Measurements from ENCODE around the gene SLC30A7.
"Not testable (repeated sequence)": the region's sequence is repeated elsewhere in the genome, so short reads cannot be mapped to it uniquely, and the experiment has no call there.

Gene SLC30A7

DNA sequence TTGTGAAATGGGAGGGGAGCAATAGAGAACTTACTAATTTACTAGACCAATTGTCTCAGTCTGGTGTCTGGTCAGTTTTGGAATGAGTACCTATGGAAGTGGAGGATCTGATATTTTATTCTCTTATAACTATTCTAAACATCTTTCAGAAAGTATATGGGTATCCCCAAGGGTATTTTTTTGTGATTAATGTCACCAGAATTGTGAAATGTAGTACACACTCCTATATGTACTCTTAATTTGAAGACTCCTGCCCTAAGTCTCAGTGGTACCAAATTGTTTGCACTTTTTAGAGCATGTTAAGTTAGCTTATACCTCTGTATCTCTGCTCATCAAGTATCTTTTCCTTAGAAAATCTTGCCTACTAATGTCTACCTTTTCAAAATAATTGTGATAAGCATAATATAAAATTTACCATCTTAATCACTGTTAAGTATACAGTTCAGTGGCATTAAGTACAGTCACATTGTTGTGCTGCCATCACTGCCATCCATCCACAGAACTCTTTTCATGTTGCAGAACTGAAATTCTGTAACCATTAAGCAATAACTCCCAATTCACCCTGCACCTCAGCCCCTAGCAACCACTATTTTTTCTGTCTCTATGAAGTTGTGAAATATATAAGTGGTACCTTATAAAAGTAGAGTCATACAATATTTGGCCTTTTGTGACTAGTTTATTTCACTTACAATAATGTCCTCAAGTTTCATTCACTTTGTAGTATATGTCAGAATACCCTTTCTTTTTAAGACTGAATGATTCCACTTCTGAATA is 40.5 kb downstream of the SLC30A7 start:
- no peak for DNase-seq (ENCODE audit: low read depth)

DNA sequence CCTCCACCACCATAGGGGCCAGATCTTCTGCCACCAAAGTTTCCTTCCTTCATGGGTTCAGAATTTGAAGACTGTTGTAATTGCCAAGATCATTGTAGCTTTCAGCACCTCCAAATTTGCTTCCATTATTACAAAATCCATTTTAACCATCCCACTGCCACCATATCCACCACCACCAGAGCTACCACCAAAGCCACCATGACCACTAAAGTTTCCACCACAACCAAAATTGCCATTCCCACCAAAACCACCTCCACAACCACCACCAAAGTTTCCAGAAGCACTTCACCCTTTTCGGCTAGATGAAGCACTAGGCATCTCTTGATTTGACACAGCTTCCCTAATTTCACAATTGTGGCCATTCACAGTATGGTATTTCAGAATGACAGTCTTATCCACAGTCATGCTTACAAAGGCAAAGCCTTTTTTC is 45.2 kb downstream of the SLC30A7 start:
- no peak for DNase-seq (ENCODE audit: low read depth)

DNA sequence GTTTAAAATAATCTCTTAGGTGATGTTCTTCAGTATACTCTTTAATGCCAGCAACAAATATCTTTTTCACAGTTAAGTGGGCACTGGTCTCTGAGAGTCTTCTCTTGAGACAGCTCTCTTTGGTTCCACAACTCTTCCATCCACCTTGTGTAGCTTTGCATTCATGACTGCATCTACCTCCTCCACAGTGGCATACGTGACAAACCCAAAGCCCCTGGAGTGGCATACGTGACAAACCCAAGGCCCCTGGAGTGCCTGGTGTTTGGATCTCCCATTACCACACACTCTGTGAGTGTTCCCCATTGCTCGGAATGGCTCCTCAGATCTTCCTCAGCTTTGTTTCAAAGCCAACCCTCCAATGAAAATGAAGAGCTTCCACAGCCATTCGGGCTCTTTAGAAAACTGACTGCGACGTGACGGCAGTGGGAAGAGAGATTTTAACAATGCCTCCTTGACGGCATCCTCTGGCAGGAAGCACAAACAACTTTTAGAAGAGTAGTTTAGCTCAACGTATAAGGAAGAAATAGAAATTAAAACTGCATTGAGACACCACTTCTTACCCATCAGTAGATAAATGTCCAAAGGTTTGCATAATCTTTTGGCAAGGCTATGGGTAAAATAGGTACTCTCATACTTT is 45.8 kb downstream of the SLC30A7 start:
- no peak for DNase-seq (ENCODE audit: low read depth)

DNA sequence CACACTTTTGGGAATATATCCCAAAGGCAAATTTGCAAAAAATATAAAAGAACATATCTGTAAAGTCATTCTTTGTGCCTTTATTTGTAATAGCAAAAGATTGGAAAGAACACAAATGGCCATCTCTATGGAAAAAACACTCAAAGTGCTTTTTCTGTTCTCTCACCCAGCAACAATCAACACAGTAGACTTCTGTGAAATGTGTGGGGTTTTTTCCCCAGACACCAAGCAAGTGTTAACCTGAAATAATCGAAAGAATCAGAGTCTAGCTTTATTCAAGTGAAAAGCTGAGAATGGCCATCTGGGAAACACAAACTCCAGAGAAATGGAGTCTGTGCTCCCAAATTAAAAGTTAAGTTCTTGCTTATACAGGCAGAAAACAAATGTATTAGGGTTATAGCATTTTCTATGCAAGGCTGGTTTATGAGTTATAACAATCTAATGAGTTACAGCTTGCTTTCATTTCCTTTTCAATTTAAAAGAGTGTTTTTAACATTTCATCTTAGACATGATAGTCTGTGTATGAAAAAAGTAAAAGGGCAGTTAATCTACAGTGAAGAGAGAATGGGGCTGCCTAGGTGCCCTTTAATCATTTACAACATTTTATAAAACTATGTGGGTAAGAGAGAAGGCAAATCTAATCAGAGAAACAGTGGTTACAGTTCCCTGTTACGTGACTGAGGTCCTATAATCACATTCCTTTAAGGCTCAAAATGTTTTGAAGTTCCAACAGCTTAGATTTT is 46.6 kb downstream of the SLC30A7 start:
- DNase-seq (ENCODE audit: low read depth): no peak

DNA sequence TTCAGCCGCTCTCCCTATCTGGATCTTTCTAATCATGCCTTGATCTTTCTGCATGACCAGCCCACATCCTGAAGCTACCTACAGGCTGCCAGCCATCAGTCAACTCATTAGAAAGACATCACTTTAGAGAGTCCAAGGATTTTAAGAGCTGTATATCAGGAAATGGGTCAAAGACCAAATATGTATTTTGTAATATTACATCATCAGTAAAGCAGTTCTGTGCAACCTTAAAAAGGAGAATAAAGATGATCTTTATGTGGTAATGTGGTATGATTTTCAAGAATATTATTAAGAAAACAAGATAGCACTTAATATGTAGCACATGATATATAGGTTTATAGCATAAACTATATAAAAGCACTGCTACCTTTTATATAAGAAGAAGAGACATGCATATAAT is 47.6 kb downstream of the SLC30A7 start:
- no peak for DNase-seq (ENCODE audit: low read depth)

DNA sequence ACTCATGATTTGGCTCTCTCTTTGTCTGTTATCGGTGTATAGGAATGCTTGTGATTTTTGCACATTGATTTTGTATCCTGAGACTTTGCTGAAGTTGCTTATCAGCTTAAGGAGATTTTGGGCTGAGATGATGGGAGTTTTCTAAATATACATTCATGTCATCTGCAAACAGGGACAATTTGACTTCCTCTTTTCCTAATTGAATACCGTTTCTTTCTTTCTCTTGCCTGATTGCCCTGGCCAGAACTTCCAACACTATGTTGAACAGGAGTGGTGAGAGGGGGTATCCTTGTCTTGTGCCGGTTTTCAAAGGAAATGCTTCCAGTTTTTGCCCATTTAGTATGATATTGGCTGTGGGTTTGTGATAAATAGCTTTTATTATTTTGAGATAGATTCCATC is 50.2 kb downstream of the SLC30A7 start:
- DNase-seq (ENCODE audit: low read depth): not testable (repeated sequence)

DNA sequence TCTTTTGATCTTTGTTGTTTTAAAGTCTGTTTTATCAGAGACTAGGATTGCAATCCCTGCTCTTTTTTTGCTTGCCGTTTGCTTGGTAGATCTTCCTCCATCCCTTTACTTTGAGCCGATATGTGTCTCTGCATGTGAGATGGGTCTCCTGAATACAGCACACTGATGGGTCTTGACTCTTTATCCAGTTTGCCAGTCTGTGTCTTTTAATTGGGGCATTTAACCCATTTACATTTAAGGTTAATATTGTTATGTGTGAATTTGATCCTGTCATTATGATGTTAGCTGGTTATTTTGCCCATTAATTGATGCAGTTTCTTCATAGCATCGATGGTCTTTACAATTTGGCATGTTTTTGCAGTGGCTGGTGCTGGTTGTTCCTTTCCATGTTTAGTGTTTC is 51.9 kb downstream of the SLC30A7 start:
- DNase-seq (ENCODE audit: low read depth): not testable (repeated sequence)

DNA sequence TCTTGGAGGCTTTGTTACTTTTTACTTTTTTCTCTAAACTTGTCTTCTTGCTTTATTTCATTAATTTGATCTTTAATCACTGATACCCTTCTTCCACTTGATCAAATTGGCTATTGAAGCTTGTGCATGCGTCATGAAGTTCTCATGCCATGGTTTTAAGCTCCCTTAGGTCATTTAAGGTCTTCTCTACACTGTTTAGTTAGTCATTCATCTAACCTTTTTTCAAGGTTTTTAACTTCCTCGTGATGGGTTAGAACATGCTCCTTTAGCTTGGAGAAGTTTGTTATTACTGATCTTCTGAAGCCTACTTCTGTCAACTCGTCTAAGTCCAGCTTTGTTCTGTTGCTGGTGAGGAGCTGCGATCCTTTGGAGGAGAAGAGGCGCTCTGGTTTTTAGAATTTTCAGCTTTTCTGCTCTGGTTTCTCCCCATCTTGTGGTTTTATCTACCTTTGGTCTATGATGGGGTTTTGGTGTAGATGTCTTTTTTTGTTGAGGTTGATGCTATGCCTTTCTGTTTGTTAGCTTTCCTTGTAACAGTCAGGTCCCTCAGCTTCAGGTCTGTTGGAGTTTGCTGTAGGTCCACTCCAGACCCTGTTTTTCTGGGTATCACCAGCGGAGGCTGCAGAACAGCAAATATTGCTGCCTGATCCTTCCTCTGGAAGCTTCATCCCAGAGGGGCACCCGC is 53.0 kb downstream of the SLC30A7 start:
- DNase-seq (ENCODE audit: low read depth): not testable (repeated sequence)

DNA sequence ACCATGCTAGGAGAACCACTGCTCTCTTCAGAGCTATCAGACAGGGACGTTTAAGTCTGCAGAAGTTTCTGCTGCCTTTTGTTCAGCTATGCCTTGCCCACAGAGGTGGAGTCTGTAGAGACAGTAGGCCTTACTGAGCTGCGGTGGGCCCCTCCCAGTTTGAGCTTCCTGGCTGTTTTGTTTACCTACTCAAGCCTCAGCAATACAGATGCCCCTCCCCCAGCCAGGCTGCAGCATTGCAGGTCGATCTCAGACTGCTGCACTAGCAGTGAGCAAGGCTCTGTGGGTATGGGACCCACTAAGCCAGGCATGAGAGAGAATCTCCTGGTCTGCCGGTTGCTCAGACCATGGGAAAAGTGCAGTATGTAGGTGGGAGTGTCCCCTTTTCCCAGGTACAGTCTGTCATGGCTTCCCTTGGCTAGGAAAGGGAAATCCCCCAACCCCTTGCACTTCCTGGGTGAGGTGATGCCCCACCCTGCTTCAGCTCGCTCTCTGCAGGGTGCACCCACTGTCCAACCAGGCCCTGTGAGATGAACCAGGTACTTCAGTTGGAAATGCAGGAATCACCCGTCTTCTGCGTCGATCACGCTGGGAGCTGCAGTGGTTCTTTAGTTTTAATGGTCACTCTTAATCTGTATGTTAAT is 53.7 kb downstream of the SLC30A7 start:
- peak; percentile 44 for DNase-seq (ENCODE audit: low read depth)

DNA sequence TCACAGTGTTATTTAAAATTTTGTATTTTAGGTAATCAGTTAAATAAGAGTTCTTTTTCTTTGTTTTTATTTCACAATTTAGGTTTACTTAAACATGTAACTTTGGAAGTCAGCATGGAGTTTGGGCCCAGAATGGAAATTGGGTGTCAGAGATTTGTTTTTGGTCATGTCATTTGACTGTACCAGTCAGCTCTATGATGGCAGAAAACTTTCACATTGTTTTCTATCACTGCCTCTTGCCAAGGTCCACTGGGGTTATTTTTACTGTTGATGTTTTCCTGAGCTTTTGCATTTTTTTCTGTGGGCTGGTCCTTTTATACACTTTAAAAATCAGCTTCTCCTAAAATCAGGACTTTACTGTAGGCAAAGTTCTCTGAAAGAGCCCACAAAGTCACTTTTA is 54.4 kb downstream of the SLC30A7 start:
- no peak for DNase-seq (ENCODE audit: low read depth)

DNA sequence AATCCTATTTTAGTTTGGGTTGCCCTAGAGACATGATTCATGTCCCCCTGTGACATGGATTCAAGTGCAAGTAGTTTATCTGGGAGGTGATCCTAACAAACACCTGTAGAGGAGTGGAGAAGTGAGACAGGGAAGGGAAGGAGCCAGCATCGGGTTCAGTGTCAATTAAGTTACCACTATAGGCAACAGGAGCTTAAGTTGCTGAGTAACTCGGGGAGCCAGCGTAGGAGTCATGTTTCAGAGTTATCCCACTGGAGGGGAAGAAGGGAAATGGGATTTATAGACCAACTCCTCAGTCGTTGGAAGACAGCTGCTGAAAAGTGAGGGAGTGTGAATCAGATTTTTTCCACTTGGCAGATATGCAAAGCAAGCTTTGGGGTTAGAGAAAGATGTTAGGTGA is 54.9 kb downstream of the SLC30A7 start:
- DNase-seq (ENCODE audit: low read depth): no peak

DNA sequence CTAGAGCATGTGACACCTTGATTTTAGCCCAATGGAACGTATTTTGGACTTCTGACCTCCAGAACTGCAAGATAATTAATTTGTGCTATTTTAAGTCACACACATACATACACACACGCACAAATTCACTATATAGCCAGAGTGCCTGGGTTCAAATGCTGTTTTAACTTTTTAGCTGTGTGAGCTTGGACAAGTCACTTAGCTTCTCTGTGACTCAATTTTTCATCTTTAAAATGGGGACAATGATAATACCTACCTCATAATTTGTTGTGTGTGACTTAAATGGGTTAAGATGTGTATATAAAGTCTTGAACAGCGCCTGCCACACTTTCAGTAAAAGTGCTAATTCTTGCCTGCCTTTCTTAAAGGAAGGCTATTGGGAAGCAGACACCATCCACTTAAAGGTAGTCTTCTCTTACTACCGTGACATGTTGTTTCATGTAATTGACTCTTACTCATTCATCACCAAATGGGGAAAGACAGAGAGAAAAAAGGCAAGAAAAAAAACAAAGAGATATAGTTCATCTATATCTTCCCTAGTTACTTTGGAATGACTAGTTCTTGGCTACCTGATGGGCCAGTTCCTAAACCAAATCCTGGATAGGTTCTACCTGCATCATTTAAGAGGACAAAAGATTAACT is 56.3 kb downstream of the SLC30A7 start:
- no peak for DNase-seq (ENCODE audit: low read depth)

DNA sequence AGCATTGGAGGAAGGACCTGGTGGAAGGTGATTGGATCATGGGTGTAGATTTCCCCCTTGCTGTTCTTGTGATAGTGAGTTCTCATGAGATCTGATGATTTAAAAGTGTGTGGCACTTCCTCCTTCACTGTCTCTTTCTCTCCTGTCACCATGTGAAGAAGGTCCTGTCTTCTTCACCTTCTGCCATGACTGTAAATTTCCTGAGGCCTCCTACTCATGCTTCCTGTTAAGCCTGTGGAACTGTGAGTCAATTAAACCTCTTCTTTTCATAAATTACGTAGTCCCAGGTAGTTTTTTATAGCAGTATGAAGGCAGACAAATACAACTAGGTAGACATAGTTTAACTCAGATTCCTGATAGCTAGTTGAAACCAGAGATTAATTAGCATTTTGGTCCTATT is 57.1 kb downstream of the SLC30A7 start:
- not testable (repeated sequence) for DNase-seq (ENCODE audit: low read depth)

DNA sequence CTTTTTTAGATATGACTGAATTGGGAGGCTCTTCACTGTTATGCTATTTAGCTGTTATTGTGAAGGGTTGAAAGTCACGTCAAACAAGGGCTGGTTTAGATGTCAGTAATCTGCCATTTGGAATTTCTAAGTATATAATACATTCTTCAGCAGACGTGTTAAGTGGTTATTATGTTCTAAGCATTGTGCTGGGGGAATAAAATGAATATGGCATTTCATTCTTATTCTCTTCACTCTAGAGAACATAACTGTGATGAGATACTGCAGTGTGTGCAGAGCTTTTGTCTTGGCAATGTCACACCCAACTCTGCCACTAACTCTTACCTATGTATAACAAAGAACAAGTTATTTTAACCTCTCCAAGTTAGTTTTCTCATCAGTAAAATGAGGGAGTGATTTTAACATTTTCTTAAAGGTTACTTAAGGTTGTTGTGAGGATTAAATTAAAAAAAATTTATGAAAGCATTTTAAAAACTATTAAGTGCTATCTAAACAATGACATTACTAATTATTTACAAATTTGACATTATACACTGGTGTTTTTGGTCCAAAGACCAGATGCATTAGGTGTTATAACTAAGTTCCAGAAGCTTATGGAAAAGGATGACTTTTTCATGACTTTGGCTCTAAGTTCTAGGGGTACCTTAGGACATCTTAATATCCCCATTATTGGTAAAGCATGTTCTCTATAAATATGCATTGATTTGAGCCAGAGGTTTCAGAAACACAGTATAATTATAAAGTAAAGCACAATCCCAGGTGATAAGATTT is 58.3 kb downstream of the SLC30A7 start:
- DNase-seq (ENCODE audit: low read depth): no peak

DNA sequence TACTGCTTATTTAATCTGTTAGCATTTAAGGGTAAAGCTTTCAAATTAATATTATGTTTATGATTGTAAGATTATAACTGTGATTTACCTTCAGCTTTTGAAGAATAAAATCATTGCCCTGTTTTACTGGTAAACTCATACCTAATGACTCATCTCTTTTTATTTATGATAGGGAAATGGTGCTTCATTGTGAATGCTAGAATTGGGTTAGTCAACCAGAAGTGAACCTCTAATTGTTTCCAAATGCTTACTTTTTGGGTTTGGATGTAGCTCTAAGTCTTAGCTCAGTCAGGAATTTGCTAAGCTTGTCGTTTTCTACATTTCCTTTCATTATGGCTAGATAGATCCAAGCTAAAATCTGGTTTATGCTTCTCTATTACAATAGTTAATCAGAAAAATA is 59.4 kb downstream of the SLC30A7 start:
- DNase-seq (ENCODE audit: low read depth): no peak

DNA sequence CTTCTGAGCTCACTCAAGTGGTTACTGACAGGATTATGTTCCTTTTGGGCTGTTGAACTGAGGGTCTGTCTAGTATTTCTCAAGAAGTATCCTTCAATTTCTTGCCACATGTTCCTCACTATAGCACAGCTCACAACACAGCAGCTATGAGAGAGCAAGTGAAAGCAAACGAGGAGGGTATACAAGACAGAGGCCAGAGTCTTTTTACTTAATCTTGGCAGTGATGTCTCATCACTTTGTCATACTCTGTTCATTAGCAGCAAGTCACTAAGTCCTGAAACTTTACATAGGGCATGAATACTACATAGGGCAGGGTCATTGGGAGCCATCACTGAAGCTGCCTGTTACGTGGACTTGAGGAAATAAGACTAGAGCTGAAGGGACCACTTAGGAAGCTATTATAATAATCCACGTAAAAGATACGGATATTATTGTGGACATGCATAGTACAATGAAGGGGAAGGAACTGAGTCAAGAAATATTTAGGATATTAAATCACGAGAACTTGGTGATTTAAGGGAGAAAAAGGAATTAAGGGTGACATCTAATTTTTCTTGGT is 63.7 kb downstream of the SLC30A7 start:
- DNase-seq (ENCODE audit: low read depth): no peak

DNA sequence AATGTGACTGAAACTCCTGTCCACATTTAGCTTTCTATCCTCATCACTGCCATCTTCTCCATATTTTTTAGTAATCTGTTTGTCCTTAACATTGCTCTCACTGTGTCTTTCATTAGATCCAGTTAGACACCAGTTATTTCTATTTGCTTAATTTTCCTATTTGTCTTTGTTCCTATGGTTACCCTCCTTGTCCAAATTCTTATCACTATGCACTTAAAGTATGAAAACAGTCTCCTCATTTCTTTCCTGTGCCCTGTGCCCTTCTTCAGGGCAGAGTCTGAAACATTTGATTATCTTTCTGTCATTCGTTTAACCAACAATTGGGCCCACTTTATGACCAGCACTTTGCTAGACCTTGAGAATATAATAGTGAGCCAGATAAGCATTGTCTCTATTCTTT is 64.2 kb downstream of the SLC30A7 start:
- no peak for DNase-seq (ENCODE audit: low read depth)

DNA sequence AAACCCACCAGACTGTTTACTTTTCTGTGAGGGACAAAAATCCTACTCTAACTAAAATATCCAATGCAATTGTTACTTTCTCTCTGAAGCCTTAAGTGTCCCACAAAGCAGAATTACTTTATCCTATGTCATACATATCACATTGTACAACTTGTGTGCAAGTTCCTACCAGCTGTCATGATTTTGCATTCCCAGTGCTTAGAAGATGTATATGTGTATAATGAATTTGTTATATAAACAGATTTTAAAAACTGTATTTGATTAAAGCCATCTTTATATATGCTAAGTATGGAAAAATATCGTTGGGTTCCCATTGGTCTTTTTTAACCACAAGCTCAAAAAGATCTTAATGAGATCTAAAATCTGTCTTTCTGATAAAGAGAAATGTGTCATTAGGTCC is 72.7 kb downstream of the SLC30A7 start:
- DNase-seq (ENCODE audit: low read depth): no peak

DNA sequence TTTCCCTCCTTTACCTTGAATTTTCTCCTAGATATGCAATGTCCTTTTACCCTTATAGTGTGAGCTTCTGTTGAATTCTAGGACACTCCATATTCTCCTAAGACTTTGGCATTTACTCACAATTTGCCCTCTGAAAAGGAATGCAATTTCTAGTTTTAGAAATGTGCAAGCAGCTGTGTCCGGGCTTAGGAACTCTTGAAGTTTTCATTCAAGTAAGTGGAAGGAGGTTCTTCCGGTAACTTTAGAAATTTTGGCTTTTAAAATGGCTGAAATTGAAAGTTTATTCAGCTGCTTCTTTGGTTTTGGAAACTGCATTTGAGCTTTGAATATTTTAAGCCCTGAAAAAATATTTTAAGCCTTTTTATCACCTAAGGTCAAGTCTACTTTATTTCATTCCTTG is 73.4 kb downstream of the SLC30A7 start:
- DNase-seq (ENCODE audit: low read depth): no peak

DNA sequence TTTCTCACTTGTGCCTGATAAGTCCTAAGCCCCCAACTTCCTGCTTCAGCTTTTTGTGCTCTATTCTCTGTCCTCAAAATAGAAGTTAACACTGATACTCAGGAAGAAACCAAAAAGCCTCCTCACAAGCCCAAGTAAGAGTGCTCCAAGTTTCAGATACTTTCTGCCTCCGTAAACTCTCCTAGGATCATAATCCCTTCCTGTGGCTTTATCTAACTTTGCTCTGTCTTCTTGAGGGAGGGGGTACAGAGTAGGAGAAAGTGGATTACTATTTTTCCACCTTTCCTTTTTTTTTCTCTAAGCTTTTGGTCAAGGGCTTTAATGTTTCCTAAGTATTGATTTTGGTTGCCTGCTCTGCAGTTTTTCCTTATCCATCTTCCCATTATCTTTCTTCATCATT is 75.1 kb downstream of the SLC30A7 start:
- no peak for DNase-seq (ENCODE audit: low read depth)
